ENCODE measurements around the gene RBAK.
A peak's percentile ranks its signal among the peaks of the same experiment; 100 is the strongest.
"Not testable (repeated sequence)": the region's sequence is repeated elsewhere in the genome, so short reads cannot be mapped to it uniquely, and the experiment has no call there.

Gene RBAK

GRCh38 chr7:5047127-5047526 lies 1.5 kb downstream of the RBAK start:
- H3K4me1 ChIP-seq (ENCODE audit: control extremely low read depth in 1 of 4, control insufficient read depth in 4 of 4, insufficient read depth in 4 of 4, low read length in 3 of 4); H3K27ac ChIP-seq (ENCODE audit: insufficient read depth in 1 of 2, low read depth in 1 of 2, low read length in 2 of 2, poor library complexity in 1 of 2, severe bottlenecking in 2 of 2); H3K4me3 ChIP-seq (ENCODE audit: control insufficient read depth in 1 of 7, extremely low read depth in 1 of 7, insufficient read depth in 4 of 7, low read depth in 2 of 7, low read length in 6 of 7); H3K27me3 ChIP-seq (replicated peaks in 2 of 5; ENCODE audit: control insufficient read depth in 4 of 5, insufficient read depth in 5 of 5, low read length in 4 of 5); DNase-seq; POLR2A ChIA-PET: not testable (repeated sequence)
- CTCF ChIA-PET: interaction anchor here (1.0 kb wide), 1 partner anchor 39 kb away, joined by 3 read pairs; no protein-coding TSS in a partner anchor
- WGBS (ENCODE audit: insufficient coverage): 100% methylated on average over 1 of the region's 2 CpGs
- peaks cover 0 to 23% (median 5%) of the 10 kb centered on the region in 5 experiments for H3K9me3 ChIP-seq (ENCODE audit: control extremely low read depth in 1 of 5, control insufficient read depth in 4 of 5, insufficient read depth in 2 of 5, low read depth in 1 of 5, low read length in 4 of 5)
- peaks cover 4 to 35% (median 22%) of the 10 kb centered on the region in 4 experiments for H3K36me3 ChIP-seq (ENCODE audit: control insufficient read depth in 4 of 4, insufficient read depth in 4 of 4, low read length in 3 of 4)

GRCh38 chr7:5050676-5051075 lies 5.0 kb downstream of the RBAK start:
- ChIA-PET POLR2A (no interaction called here), CTCF (no interaction called here)
- Histone ChIP-seq H3K27ac (ENCODE audit: insufficient read depth in 1 of 2, low read depth in 1 of 2, low read length in 2 of 2, poor library complexity in 1 of 2, severe bottlenecking in 2 of 2) (no peak overlapping the region), H3K4me3 (ENCODE audit: control insufficient read depth in 1 of 7, extremely low read depth in 1 of 7, insufficient read depth in 4 of 7, low read depth in 2 of 7, low read length in 6 of 7) (no peak overlapping the region), H3K27me3 (replicated peaks in 2 of 5; ENCODE audit: control insufficient read depth in 4 of 5, insufficient read depth in 5 of 5, low read length in 4 of 5) (no peaks in the 10 kb centered on the region), H3K4me1 (ENCODE audit: control extremely low read depth in 1 of 4, control insufficient read depth in 4 of 4, insufficient read depth in 4 of 4, low read length in 3 of 4) (peaks cover 0 to 2% (median under 1%) of the 10 kb centered on the region in 4 experiments), H3K36me3 (ENCODE audit: control insufficient read depth in 4 of 4, insufficient read depth in 4 of 4, low read length in 3 of 4) (peaks cover 17 to 67% (median 37%) of the 10 kb centered on the region in 4 experiments), H3K9me3 (ENCODE audit: control extremely low read depth in 1 of 5, control insufficient read depth in 4 of 5, insufficient read depth in 2 of 5, low read depth in 1 of 5, low read length in 4 of 5) (peaks cover 6 to 45% (median 10%) of the 10 kb centered on the region in 5 experiments)
- DNase-seq: no peak
- WGBS (ENCODE audit: insufficient coverage): 100% methylated on average over 1 of the region's 2 CpGs

- Histone ChIP-seq H3K36me3 (ENCODE audit: control insufficient read depth in 4 of 4, insufficient read depth in 4 of 4, low read length in 3 of 4) (peaks cover 17 to 77% (median 39%) of the 10 kb centered on the region in 4 experiments), H3K9me3 (ENCODE audit: control extremely low read depth in 1 of 5, control insufficient read depth in 4 of 5, insufficient read depth in 2 of 5, low read depth in 1 of 5, low read length in 4 of 5) (peaks cover 6 to 53% (median 14%) of the 10 kb centered on the region in 5 experiments)
- H3K27me3 ChIP-seq (replicated peaks in 2 of 5; ENCODE audit: control insufficient read depth in 4 of 5, insufficient read depth in 5 of 5, low read length in 4 of 5); H3K27ac ChIP-seq (ENCODE audit: insufficient read depth in 1 of 2, low read depth in 1 of 2, low read length in 2 of 2, poor library complexity in 1 of 2, severe bottlenecking in 2 of 2); H3K4me1 ChIP-seq (ENCODE audit: control extremely low read depth in 1 of 4, control insufficient read depth in 4 of 4, insufficient read depth in 4 of 4, low read length in 3 of 4); POLR2A ChIA-PET; H3K4me3 ChIP-seq (ENCODE audit: control insufficient read depth in 1 of 7, extremely low read depth in 1 of 7, insufficient read depth in 4 of 7, low read depth in 2 of 7, low read length in 6 of 7); CTCF ChIA-PET; DNase-seq: not testable (repeated sequence)
Observed at GRCh38 chr7:5051731-5052130, 6.1 kb downstream of the RBAK start.

- WGBS (ENCODE audit: insufficient coverage): no CpG with 5 or more reads among the region's 1 CpG
- DNase-seq: no peak
- Histone ChIP-seq H3K36me3 (ENCODE audit: control insufficient read depth in 4 of 4, insufficient read depth in 4 of 4, low read length in 3 of 4) (peaks cover 26 to 90% (median 49%) of the 10 kb centered on the region in 4 experiments), H3K4me1 (ENCODE audit: control extremely low read depth in 1 of 4, control insufficient read depth in 4 of 4, insufficient read depth in 4 of 4, low read length in 3 of 4) (no peaks in the 10 kb centered on the region), H3K4me3 (ENCODE audit: control insufficient read depth in 1 of 7, extremely low read depth in 1 of 7, insufficient read depth in 4 of 7, low read depth in 2 of 7, low read length in 6 of 7) (no peak overlapping the region), H3K27me3 (replicated peaks in 2 of 5; ENCODE audit: control insufficient read depth in 4 of 5, insufficient read depth in 5 of 5, low read length in 4 of 5) (no peaks in the 10 kb centered on the region), H3K9me3 (ENCODE audit: control extremely low read depth in 1 of 5, control insufficient read depth in 4 of 5, insufficient read depth in 2 of 5, low read depth in 1 of 5, low read length in 4 of 5) (peaks cover 12 to 66% (median 22%) of the 10 kb centered on the region in 5 experiments), H3K27ac (ENCODE audit: insufficient read depth in 1 of 2, low read depth in 1 of 2, low read length in 2 of 2, poor library complexity in 1 of 2, severe bottlenecking in 2 of 2) (no peak overlapping the region)
- POLR2A ChIA-PET: no interaction called here
- CTCF ChIA-PET: no interaction called here
Observed at GRCh38 chr7:5053175-5053574, 7.5 kb downstream of the RBAK start.

- DNase-seq: no peak
- peak overlapping the region in 1 of 7 experiments; percentile 3 for H3K4me3 ChIP-seq (ENCODE audit: control insufficient read depth in 1 of 7, extremely low read depth in 1 of 7, insufficient read depth in 4 of 7, low read depth in 2 of 7, low read length in 6 of 7)
Observed at GRCh38 chr7:5063698-5064097, 18.0 kb downstream of the RBAK start.

GRCh38 chr7:5064391-5065106 lies 18.9 kb downstream of the RBAK start:
- ChIA-PET CTCF (no interaction called here), POLR2A (no interaction called here)
- 100% methylated on average over 2 of the region's 12 CpGs for WGBS (ENCODE audit: insufficient coverage)
- Histone ChIP-seq H3K27me3 (replicated peaks in 2 of 5; ENCODE audit: control insufficient read depth in 4 of 5, insufficient read depth in 5 of 5, low read length in 4 of 5) (no peaks in the 10 kb centered on the region), H3K4me3 (ENCODE audit: control insufficient read depth in 1 of 7, extremely low read depth in 1 of 7, insufficient read depth in 4 of 7, low read depth in 2 of 7, low read length in 6 of 7) (peak overlapping the region in 1 of 7 experiments; percentile 22), H3K27ac (ENCODE audit: insufficient read depth in 1 of 2, low read depth in 1 of 2, low read length in 2 of 2, poor library complexity in 1 of 2, severe bottlenecking in 2 of 2) (no peak overlapping the region), H3K4me1 (ENCODE audit: control extremely low read depth in 1 of 4, control insufficient read depth in 4 of 4, insufficient read depth in 4 of 4, low read length in 3 of 4) (no peaks in the 10 kb centered on the region), H3K9me3 (ENCODE audit: control extremely low read depth in 1 of 5, control insufficient read depth in 4 of 5, insufficient read depth in 2 of 5, low read depth in 1 of 5, low read length in 4 of 5) (peaks cover 42 to 94% (median 55%) of the 10 kb centered on the region in 5 experiments), H3K36me3 (ENCODE audit: control insufficient read depth in 4 of 4, insufficient read depth in 4 of 4, low read length in 3 of 4) (peaks cover 39 to 73% (median 56%) of the 10 kb centered on the region in 4 experiments)
- peak in 2 of 3 donors; percentile 30 to 52 for DNase-seq

More at GRCh38 chr7:5063698-5064097, 18.0 kb downstream of the RBAK start:
- ChIA-PET CTCF (no interaction called here), POLR2A (no interaction called here)
- Histone ChIP-seq H3K36me3 (ENCODE audit: control insufficient read depth in 4 of 4, insufficient read depth in 4 of 4, low read length in 3 of 4) (peaks cover 44 to 81% (median 63%) of the 10 kb centered on the region in 4 experiments), H3K27me3 (replicated peaks in 2 of 5; ENCODE audit: control insufficient read depth in 4 of 5, insufficient read depth in 5 of 5, low read length in 4 of 5) (no peaks in the 10 kb centered on the region), H3K9me3 (ENCODE audit: control extremely low read depth in 1 of 5, control insufficient read depth in 4 of 5, insufficient read depth in 2 of 5, low read depth in 1 of 5, low read length in 4 of 5) (peaks cover 39 to 97% (median 62%) of the 10 kb centered on the region in 5 experiments), H3K27ac (ENCODE audit: insufficient read depth in 1 of 2, low read depth in 1 of 2, low read length in 2 of 2, poor library complexity in 1 of 2, severe bottlenecking in 2 of 2) (no peak overlapping the region), H3K4me1 (ENCODE audit: control extremely low read depth in 1 of 4, control insufficient read depth in 4 of 4, insufficient read depth in 4 of 4, low read length in 3 of 4) (no peaks in the 10 kb centered on the region)
- 85% methylated on average over 2 of the region's 2 CpGs for WGBS (ENCODE audit: insufficient coverage)

- CTCF ChIA-PET: no interaction called here
- peaks cover 42 to 93% (median 56%) of the 10 kb centered on the region in 5 experiments for H3K9me3 ChIP-seq (ENCODE audit: control extremely low read depth in 1 of 5, control insufficient read depth in 4 of 5, insufficient read depth in 2 of 5, low read depth in 1 of 5, low read length in 4 of 5)
- no peak overlapping the region for H3K27ac ChIP-seq (ENCODE audit: insufficient read depth in 1 of 2, low read depth in 1 of 2, low read length in 2 of 2, poor library complexity in 1 of 2, severe bottlenecking in 2 of 2)
- no CpG with 5 or more reads among the region's 5 CpGs for WGBS (ENCODE audit: insufficient coverage)
- no peaks in the 10 kb centered on the region for H3K27me3 ChIP-seq (replicated peaks in 2 of 5; ENCODE audit: control insufficient read depth in 4 of 5, insufficient read depth in 5 of 5, low read length in 4 of 5)
- POLR2A ChIA-PET: no interaction called here
- no peak for DNase-seq
- peaks cover 39 to 71% (median 50%) of the 10 kb centered on the region in 4 experiments for H3K36me3 ChIP-seq (ENCODE audit: control insufficient read depth in 4 of 4, insufficient read depth in 4 of 4, low read length in 3 of 4)
- H3K4me1 ChIP-seq (ENCODE audit: control extremely low read depth in 1 of 4, control insufficient read depth in 4 of 4, insufficient read depth in 4 of 4, low read length in 3 of 4): no peaks in the 10 kb centered on the region
- peak overlapping the region in 1 of 7 experiments; percentile 1 for H3K4me3 ChIP-seq (ENCODE audit: control insufficient read depth in 1 of 7, extremely low read depth in 1 of 7, insufficient read depth in 4 of 7, low read depth in 2 of 7, low read length in 6 of 7)
Observed at GRCh38 chr7:5065107-5065407, 19.4 kb downstream of the RBAK start.
